GM12878 (cell line): ENCODE results near the gene NIP7. TPM values are rescaled to one million over a fixed set of nuclear protein-coding genes. Genes with fewer than 3 reads are reported as not detected.
"Not testable (repeated sequence)": the region's sequence is repeated elsewhere in the genome, so short reads cannot be mapped to it uniquely, and the experiment has no call there.

ENCODE experiments used
- ATAC-seq: fragments of 200-7000 bp; cut with Tn5 transposase; 3 replicates; pipeline ENCODE4 v1.9.1; 2020; ENCODE audit warnings: mild to moderate bottlenecking, moderate library complexity
- BruUV-seq: library from RNA; stranded (reverse); fragments of 400-500 nt; replicated peaks from 2 replicates; lab custom pipeline; 2021; lab: Mats Ljungman, UMichigan
- CTCF ChIA-PET: fragments of 300-600 bp; sonication (Branson Sonifier 250); formaldehyde crosslinking; extraction: SDS; loops from one replicate; lab custom pipeline; 2021; ENCODE audit warnings: inconsistent platforms; lab: Yijun Ruan, JAX
- POLR2A ChIA-PET: fragments of 350-600 bp; formaldehyde crosslinking; extraction: SDS; loops from one replicate; lab custom pipeline; 2021; ENCODE audit warnings: inconsistent platforms; lab: Charles Lee
- RAD21 ChIA-PET: fragments of 300-600 bp; sonication (Branson Sonifier 250); formaldehyde crosslinking; loops from one replicate; lab custom pipeline; 2023; ENCODE audit warnings: antibody characterized with exemption; ENCODE audit not compliant: unreplicated experiment; lab: Charles Lee
- SMC1A ChIA-PET: fragments of 300-600 bp; sonication (Branson Sonifier 250); formaldehyde crosslinking; loops from one replicate; lab custom pipeline; 2023; ENCODE audit not compliant: unreplicated experiment, uncharacterized antibody; lab: Charles Lee
- DNase-seq: peaks from one replicate; pipeline ENCODE4 v3.0.0-alpha.2; 2011; ENCODE audit warnings: low read depth, low spot score
- FAIRE-seq: peaks from 3 replicates; lab custom pipeline; 2011; peaks lifted over from hg19 to GRCh38; lab: Jason Lieb, UNC
- H2AFZ ChIP-seq: 2 replicates; pipeline ENCODE4 v1.6.0; 2011; ENCODE audit warnings: low read depth, low read length, control low read depth; ENCODE audit not compliant: control insufficient read depth
- H3K27ac ChIP-seq: 2 replicates; pipeline ENCODE4 v1.5.1; 2011; ENCODE audit warnings: control low read depth; ENCODE audit not compliant: control insufficient read depth, insufficient read depth
- H3K27me3 ChIP-seq, 2 experiments: replicated peaks in 1 of 2; 2 replicates each; pipeline versions ENCODE4 v1.6.0 to v1.6.1; 2011; ENCODE audit warnings: low read length in 1 of 2; ENCODE audit not compliant: control insufficient read depth in 2 of 2, insufficient read depth in 2 of 2
- H3K36me3 ChIP-seq, 2 experiments: 2 replicates each; pipeline ENCODE4 v1.5.1; 2011; ENCODE audit warnings: low read length in 1 of 2; ENCODE audit not compliant: control insufficient read depth in 2 of 2, insufficient read depth in 2 of 2
- H3K4me1 ChIP-seq: 2 replicates; pipeline ENCODE4 v1.6.1; 2011; ENCODE audit warnings: mild to moderate bottlenecking, low read length, moderate library complexity, mixed read lengths; ENCODE audit not compliant: control insufficient read depth, insufficient read depth
- H3K4me2 ChIP-seq: 2 replicates; pipeline ENCODE4 v1.6.0; 2011; ENCODE audit warnings: control low read depth; ENCODE audit not compliant: control insufficient read depth, insufficient read depth
- H3K4me3 ChIP-seq: fragments of 200-600 bp; sonication (generic); 2 replicates; pipeline ENCODE4 v1.5.1; 2016
- H3K79me2 ChIP-seq: 2 replicates; pipeline ENCODE4 v1.6.0; 2011; ENCODE audit warnings: low read length; ENCODE audit not compliant: control insufficient read depth, insufficient read depth
- H3K9ac ChIP-seq: 2 replicates; pipeline ENCODE4 v1.8.0; 2011; ENCODE audit warnings: low read length, control low read depth, mixed read lengths; ENCODE audit not compliant: control insufficient read depth, insufficient read depth
- H3K9me3 ChIP-seq: replicated peaks from 3 replicates; pipeline ENCODE4 v1.5.1; 2011; ENCODE audit warnings: mild to moderate bottlenecking, low read length; ENCODE audit not compliant: control insufficient read depth, insufficient read depth
- H4K20me1 ChIP-seq: 2 replicates; pipeline ENCODE4 v1.6.0; 2011; ENCODE audit not compliant: control insufficient read depth, insufficient read depth
- ETV6 ChIP-seq, 2 experiments: fragments of 450-650 bp in 1 of 2; IDR thresholded peaks in 1 of 2; conservative IDR thresholded peaks in 1 of 2; 2 replicates each; pipeline ENCODE4 v1.6.1; 2014; ENCODE audit warnings: antibody characterized with exemption in 1 of 2, borderline replicate concordance in 1 of 2, low read depth in 1 of 2, mild to moderate bottlenecking in 1 of 2, moderate library complexity in 1 of 2
- GATAD2B ChIP-seq: fragments of 450-650 bp; conservative IDR thresholded peaks from 2 replicates; pipeline ENCODE4 v1.6.1; 2017; ENCODE audit warnings: low read depth, mild to moderate bottlenecking, moderate library complexity
- HSF1 ChIP-seq: fragments of 150-350 bp; IDR thresholded peaks from 2 replicates; pipeline ENCODE4 v1.6.1; 2014; ENCODE audit warnings: mild to moderate bottlenecking, low read depth, low read length
- KLF5 ChIP-seq: fragments of 450-650 bp; IDR thresholded peaks from 2 replicates; pipeline ENCODE4 v1.6.1; 2014; ENCODE audit warnings: mild to moderate bottlenecking; ENCODE audit not compliant: partially characterized antibody
- POLR2AphosphoS2 ChIP-seq: IDR thresholded peaks from 2 replicates; pipeline ENCODE4 v1.6.1; 2011; ENCODE audit warnings: low read depth, mild to moderate bottlenecking, low read length, improper control_type of control experiment, moderate library complexity
- ZBTB40 ChIP-seq: fragments of 450-650 bp; IDR thresholded peaks from 2 replicates; pipeline ENCODE4 v1.6.1; 2016; ENCODE audit warnings: mild to moderate bottlenecking, moderate library complexity, borderline replicate concordance
- WGBS: methylation state at CpG from one replicate; pipeline ENCODE4 v1.1.6; 2016; ENCODE audit warnings: low lambda C conversion rate; ENCODE audit not compliant: insufficient replicate concordance, insufficient coverage; ENCODE audit errors: missing lambda C conversion rate; 5-methylcytosine and 5-hydroxymethylcytosine counted together
- in situ Hi-C: fragments of 300-500 bp; cut with MboI; formaldehyde crosslinking; loops from 9 replicates; pipeline ENCODE4 v1.14.3; 2018; ENCODE audit warnings: mixed read lengths
- intact Hi-C: fragments of 100-400 bp; cut with micrococcal nuclease; formaldehyde crosslinking; loops from one replicate; pipeline ENCODE4 v1.14.2; 2022; ENCODE audit not compliant: unreplicated experiment
- polyA plus RNA-seq, 11 experiments: library from polyadenylated mRNA; depleted of rRNA in 4 of 11; unstranded in 6 of 11; stranded (reverse) in 5 of 11; fragments of >200 nt; fragmentation: Nextera tagmentation in 4 of 11; fragmentation: Illumina TruSeq in 1 of 11; extraction: Ambion mirVana in 4 of 11; extraction: Trizol in 1 of 11; gene quantifications; 1 replicate in 1 of 11; 2 replicates in 10 of 11; pipeline versions ENCODE4 v1.2.1 to v1.2.3, GENCODE V29; 2011 to 2016; ENCODE audit warnings: inconsistent platforms in 2 of 11, missing spikeins in 2 of 11, low read depth in 1 of 11
- total RNA-seq, 4 experiments: library from RNA; depleted of rRNA in 3 of 4; stranded (reverse); fragments of >200 nt in 3 of 4; fragmentation: Illumina TruSeq in 1 of 4; extraction: Trizol in 1 of 4; gene quantifications; 2 replicates each; pipeline versions ENCODE4 v1.2.1 to v1.2.3, GENCODE V29; 2013 to 2021
- TF ChIP-seq, protein P1 (sequence below): fragments of 450-650 bp; formaldehyde crosslinking; IDR thresholded peaks from 2 replicates; pipeline ENCODE4 v1.4.0; 2022; ENCODE audit warnings: mild to moderate bottlenecking, moderate library complexity

Gene NIP7
- total and polyA plus RNA-seq, 10 of the 15 experiments (the other 5 are each of a cell fraction or from before 2014, with no cell fraction given) = 18.8 to 62.9 (median 56.7) TPM

- peak; percentile 77 for TF ChIP-seq KLF5
- peak; percentile 49 for TF ChIP-seq GATAD2B
- TF ChIP-seq, protein P1, sequence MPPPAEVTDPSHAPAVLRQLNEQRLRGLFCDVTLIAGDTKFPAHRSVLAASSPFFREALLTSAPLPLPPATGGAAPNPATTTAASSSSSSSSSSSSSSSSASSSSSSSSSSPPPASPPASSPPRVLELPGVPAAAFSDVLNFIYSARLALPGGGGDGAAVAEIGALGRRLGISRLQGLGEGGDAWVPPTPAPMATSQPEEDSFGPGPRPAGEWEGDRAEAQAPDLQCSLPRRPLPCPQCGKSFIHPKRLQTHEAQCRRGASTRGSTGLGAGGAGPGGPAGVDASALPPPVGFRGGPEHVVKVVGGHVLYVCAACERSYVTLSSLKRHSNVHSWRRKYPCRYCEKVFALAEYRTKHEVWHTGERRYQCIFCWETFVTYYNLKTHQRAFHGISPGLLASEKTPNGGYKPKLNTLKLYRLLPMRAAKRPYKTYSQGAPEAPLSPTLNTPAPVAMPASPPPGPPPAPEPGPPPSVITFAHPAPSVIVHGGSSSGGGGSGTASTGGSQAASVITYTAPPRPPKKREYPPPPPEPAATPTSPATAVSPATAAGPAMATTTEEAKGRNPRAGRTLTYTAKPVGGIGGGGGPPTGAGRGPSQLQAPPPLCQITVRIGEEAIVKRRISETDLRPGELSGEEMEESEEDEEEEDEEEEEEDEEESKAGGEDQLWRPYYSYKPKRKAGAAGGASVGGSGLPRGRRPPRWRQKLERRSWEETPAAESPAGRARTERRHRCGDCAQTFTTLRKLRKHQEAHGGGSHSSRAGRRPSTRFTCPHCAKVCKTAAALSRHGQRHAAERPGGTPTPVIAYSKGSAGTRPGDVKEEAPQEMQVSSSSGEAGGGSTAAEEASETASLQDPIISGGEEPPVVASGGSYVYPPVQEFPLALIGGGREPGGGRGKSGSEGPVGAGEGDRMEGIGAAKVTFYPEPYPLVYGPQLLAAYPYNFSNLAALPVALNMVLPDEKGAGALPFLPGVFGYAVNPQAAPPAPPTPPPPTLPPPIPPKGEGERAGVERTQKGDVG (CRISPR knock-in tag) = no peak
- TF ChIP-seq ETV6 (conservative IDR thresholded peaks at IDR 0.05 in 1 of 2, IDR thresholded peaks at IDR 0.05 in 1 of 2; ENCODE audit: borderline replicate concordance in 1 of 2, low read depth in 1 of 2) = peak in 1 of 2 experiments; percentile 80; a peak in 2 of 4 replicates
- TF ChIP-seq ZBTB40 = peak; percentile 97
- TF ChIP-seq HSF1 = 0 out of 2 replicates have a peak, but pooled peaks have one; percentile 32
- peak; percentile 58; the same call in 1 of the 2 replicates for TF ChIP-seq POLR2AphosphoS2
- TF ChIP-seq, all 136 proteins: peak for 72
Measured at GRCh38 chr16:69339289-69340094, at the start of gene NIP7, which contains the start of gene COG8 (continued).

GRCh38 chr16:69291657-69292056, 47.9 kb upstream of the NIP7 start:
- H3K27me3 ChIP-seq, ATAC-seq, POLR2A ChIA-PET, H3K4me1 ChIP-seq, H2AFZ ChIP-seq, H4K20me1 ChIP-seq, RAD21 ChIA-PET, BruUV-seq, SMC1A ChIA-PET, FAIRE-seq, intact Hi-C loops, in situ Hi-C loops, H3K36me3 ChIP-seq, H3K4me3 ChIP-seq, H3K27ac ChIP-seq, H3K4me2 ChIP-seq, H3K9me3 ChIP-seq, CTCF ChIA-PET, H3K9ac ChIP-seq, H3K79me2 ChIP-seq, DNase-seq: not testable (repeated sequence)
- 98% methylated on average over 9 of the region's 9 CpGs for WGBS
